AG04449 (cell line): ENCODE measurements around the gene MRPL49.

Experiments
- CTCF ChIA-PET: fragments of 350-600 bp; formaldehyde crosslinking; extraction: SDS; loops from one replicate; lab custom pipeline; 2021; ENCODE audit warnings: antibody characterized with exemption; lab: Yijun Ruan, JAX
- POLR2A ChIA-PET: fragments of 400-600, 350-600 bp; formaldehyde crosslinking; extraction: SDS; loops from one replicate; lab custom pipeline; 2020; ENCODE audit warnings: antibody characterized with exemption, inconsistent platforms; lab: Yijun Ruan, JAX
- DNase-seq: peaks from one replicate; pipeline ENCODE4 v3.0.0-alpha.2; 2010; ENCODE audit warnings: low read depth, low spot score
- H3K4me3 ChIP-seq: 2 replicates; pipeline ENCODE4 v1.5.1; 2011; ENCODE audit warnings: low read depth, mild to moderate bottlenecking, control low read depth, low read length
- CTCF ChIP-seq: IDR thresholded peaks from one replicate; pipeline ENCODE4 v1.5.1; 2011; ENCODE audit warnings: mild to moderate bottlenecking, moderate library complexity, low read length, control low read depth, inconsistent platforms; ENCODE audit not compliant: insufficient read depth; ENCODE audit errors: missing control alignments

Gene MRPL49

GRCh38 chr11:65095974-65096806 lies 25.9 kb upstream of the MRPL49 start, which contains the start of gene VPS51:
Gene VPS51, plus strand, starts transcription at chr11:65096214. Its CDS starts 37 bp downstream, at chr11:65096251.
- CTCF ChIA-PET: interaction anchor here (1.5 to 7.7 kb wide), 4 partner anchors 14 to 84 kb away, joined by 7 to 169 read pairs (median 7); partner anchors contain the start of genes ARL2, TM7SF2 and ZNHIT2
- TF ChIP-seq CTCF: no peak
- H3K4me3 ChIP-seq: peak within 1 kb of the TSS; percentile 76
- POLR2A ChIA-PET: interaction anchor here (0.6 to 1.6 kb wide), 7 partner anchors 11 to 261 kb away, joined by 3 to 8 read pairs (median 4); partner anchors contain the start of genes FAU, MRPL49 and TM7SF2
- no peak for DNase-seq

- TF ChIP-seq CTCF: no peak
- POLR2A ChIA-PET: interaction anchor here (0.8 to 1.6 kb wide), 5 partner anchors 12 to 220 kb away, joined by 3 to 8 read pairs (median 4); partner anchors contain the start of genes FAU, MRPL49 and TM7SF2
- peak overlapping the region; percentile 76 for H3K4me3 ChIP-seq
- DNase-seq: no peak
- CTCF ChIA-PET: interaction anchor here (1.5 to 7.7 kb wide), 5 partner anchors 14 to 85 kb away, joined by 5 to 169 read pairs (median 7); partner anchors contain the start of genes ARL2, TM7SF2 and ZNHIT2
Observed at GRCh38 chr11:65096926-65097325, 25.2 kb upstream of the MRPL49 start.

GRCh38 chr11:65100674-65101350 lies 21.3 kb upstream of the MRPL49 start:
- CTCF ChIA-PET: interaction anchor here (1.8 to 7.7 kb wide), 3 partner anchors 10 to 87 kb away, joined by 6 to 169 read pairs (median 51); partner anchors contain the start of genes ARL2 and TM7SF2

GRCh38 chr11:65102142-65103095 lies 19.7 kb upstream of the MRPL49 start:
- DNase-seq: no peak
- H3K4me3 ChIP-seq: no peak overlapping the region
- POLR2A ChIA-PET: interaction anchor here (0.6 to 1.0 kb wide), 3 partner anchors 8 to 16 kb away, joined by 3 to 4 read pairs (median 3); no protein-coding TSS in a partner anchor
- CTCF ChIA-PET: interaction anchor here (0.9 to 4.8 kb wide), 9 partner anchors 9 to 88 kb away, joined by 3 to 51 read pairs (median 5); partner anchors contain the start of genes ARL2, TM7SF2 and ZNHIT2
- no peak for TF ChIP-seq CTCF

More at GRCh38 chr11:65100674-65101350, 21.3 kb upstream of the MRPL49 start:
- POLR2A ChIA-PET: no interaction called here
- no peak for DNase-seq
- H3K4me3 ChIP-seq: no peak overlapping the region
- TF ChIP-seq CTCF: no peak

- CTCF ChIA-PET: interaction anchor here (1.4 to 4.8 kb wide), 5 partner anchors 9 to 89 kb away, joined by 4 to 51 read pairs (median 6); partner anchors contain the start of genes ARL2, TM7SF2 and ZNHIT2
- DNase-seq: no peak
- POLR2A ChIA-PET: no interaction called here
- TF ChIP-seq CTCF: no peak
- H3K4me3 ChIP-seq: no peak overlapping the region
Observed at GRCh38 chr11:65103476-65103875, 18.6 kb upstream of the MRPL49 start.
